NK-92 (cell line): ENCODE results near the gene FAM76B.
"Not testable (repeated sequence)": the region's sequence is repeated elsewhere in the genome, so short reads cannot be mapped to it uniquely, and the experiment has no call there.

Source experiments
- DNase-seq: peaks from one replicate; lab custom pipeline; 2025; ENCODE audit not compliant: unreplicated experiment; lab: John Stamatoyannopoulos, UW

FAM76B gene

DNA sequence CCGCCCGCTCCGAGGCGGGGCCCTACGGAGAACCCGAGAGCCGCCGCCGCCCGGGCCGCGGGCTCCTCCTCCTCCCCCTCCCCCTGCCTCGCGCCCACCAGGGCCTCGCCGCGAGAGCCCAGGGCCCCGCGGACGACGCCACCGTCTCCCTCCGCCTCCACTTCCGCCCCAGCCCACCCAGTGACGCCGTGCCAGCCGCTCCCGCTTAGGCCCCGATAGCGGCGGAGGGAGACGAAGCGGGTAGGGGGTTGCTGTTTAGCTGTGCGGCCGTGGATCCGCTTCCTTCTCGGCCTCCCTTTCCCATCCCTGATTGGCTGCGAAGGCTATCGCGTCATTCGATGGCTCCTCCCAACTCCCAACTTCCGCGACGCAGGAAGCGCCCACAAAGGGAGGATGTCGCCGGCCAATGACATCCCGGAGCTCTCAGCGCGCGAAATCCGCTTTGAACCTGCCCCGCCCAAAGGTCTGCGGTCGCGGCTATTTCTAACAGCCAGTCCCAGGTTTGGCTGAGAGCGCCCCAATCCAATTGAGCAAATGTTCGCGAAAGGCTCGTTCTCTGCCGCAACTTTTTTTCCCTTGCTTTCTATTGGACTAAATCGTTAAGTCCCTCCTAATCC lies at the start of gene FAM76B:
TSS of gene FAM76B (minus strand) at position 277 of the 617 bp plus-strand sequence. CDS start 304 bp downstream, outside the sequence.
- DNase-seq = peak; percentile 94

DNA sequence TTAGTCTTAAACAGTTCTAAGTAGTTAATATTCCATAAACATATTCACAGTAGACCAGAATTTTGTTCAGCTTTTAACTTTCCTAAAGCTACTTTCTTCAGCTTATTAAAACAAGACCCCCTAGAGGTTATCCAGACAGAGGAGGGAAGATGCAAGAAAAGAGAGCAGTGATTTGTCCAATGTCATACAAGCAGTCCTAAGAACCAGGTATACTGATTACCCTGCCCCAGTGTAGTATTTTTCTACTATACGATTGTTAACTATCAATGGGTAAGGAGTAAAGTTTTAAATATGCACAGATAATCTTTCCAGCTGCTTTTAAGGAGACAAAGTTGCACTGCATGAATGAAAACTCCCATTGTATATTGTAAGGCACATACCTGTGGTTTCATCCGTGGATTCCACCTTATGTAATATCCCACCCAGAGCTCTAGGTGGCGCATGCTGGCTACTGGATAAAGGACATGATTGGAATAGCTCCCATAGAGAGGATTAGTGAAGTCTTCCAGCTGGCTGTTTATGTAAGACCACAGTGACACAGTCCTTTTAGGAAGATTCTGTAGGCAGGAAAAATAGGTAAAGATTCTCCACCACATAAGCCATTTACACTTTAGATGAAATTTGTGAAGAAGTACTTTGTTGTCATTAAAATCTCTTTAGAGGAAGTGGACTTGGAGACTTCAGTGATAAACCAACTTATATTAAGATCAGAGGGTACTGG lies 46.3 kb upstream of the FAM76B start:
- no peak for DNase-seq

DNA sequence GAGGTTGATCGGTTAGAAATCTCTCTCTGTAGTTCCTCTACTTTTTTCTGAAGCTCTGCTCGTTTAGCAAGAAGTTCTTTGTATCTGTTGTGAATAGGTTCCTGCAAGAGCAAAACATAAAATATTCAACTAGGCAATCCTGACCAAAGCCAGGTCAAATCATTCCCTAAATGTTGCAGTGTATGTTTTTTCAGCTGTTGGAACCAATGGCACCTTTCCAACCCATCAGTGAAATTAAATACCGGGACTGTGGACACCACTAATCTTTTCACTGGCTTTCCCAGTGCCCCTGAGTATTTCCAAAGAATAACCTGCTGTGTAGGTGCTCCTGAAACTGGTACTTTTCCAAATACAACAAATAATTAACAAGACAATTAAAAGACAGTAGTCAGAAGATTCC lies 45.8 kb upstream of the FAM76B start:
- no peak for DNase-seq

DNA sequence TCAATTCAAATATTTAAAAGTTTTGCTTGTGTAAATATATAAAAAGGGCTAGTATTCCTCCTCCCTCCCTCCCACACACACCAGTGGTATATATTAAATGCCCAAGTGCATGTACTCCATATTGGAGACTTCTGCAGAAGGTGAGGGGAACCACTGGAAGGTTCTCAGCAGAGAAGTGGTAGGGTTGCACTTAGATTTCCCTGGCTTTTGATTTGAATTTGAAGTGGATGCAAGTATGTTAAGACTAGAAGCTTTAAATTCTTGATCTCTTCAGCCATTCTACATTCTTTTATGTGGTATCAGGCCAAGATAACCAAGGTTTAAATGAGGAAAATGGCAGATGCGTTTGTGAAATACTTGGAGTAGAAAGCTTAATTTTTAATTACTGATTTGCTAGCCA lies 43.8 kb upstream of the FAM76B start:
- DNase-seq = no peak

DNA sequence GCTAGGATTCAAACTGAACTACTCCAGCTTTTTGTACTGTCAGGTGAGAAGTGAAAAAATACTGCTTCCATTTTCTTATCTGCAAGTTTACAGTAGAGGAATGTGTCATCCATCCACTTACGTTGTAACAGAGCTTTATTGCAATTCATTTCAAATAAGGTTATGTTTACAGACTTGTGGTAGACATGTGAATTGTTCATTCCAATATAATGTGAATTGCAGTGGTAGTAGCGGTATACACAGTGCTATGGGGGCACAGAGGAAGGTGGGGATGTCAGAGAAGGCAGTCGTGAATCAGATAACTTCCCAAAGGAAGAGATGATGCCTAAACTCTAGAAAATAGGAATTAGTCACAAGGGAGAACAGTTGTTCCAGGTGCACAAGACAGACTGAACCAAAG lies 43.2 kb upstream of the FAM76B start:
- DNase-seq = no peak

DNA sequence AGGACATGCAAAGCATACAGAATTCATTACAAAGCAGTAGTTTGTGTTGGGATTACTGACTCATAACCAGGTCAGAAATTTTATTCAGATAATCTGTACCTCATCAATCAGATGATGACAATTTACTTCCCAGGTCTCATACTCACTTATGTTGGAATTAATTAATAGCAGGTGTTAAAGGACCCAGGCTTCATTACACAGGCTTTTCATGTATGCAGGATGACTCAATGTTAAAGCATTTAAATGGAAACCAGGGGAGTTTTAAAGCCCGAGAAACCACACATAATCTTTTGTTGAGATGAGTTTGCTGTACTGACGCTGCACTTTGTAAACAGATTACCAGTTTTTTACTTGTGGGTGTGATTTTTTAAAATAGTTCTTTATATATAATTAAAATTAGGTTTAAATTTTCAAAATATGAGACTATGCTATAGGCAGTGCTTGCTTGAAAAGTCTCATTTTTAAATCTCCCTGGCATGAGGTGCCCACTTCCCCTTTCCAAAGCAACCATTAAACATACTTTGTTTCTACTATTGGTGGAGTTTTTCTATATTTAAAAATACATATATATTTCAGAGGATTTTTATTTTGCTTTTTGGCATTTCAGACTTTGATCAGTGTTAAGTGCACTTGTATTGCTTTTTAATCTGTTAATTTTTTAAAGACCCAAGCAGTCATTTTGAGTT lies 41.8 kb upstream of the FAM76B start:
- DNase-seq = no peak

DNA sequence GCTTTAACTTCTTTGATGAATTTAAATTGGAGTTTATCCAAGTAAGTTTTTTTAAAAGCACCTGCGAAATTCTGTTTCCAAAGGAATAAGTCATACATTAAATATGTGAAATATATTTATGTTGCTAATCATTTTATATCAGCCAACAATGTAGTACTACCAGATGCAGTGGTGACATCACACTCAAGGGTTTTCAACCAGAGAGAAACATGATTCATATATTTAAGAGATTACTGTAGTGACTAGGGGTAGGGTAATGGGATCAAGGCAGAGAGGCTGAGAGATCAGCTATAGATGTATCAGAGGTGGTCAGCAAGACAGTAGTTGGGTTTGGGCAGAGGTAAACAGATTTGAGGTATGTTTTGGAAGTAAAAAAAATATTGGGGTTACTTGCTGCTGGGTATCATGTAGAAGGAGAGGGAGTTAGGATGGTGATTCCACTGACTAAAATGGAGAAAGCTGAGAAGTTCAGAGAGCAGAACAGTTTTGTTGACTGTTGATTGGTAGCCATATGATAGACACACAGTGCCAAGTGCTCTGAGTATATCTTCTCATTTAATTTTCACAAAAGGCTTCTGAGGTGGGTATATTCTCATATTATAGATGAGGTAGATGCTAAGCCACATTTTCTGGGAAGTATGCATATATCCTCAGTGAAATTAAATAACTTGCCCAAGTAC lies 40.1 kb upstream of the FAM76B start:
- DNase-seq = no peak

DNA sequence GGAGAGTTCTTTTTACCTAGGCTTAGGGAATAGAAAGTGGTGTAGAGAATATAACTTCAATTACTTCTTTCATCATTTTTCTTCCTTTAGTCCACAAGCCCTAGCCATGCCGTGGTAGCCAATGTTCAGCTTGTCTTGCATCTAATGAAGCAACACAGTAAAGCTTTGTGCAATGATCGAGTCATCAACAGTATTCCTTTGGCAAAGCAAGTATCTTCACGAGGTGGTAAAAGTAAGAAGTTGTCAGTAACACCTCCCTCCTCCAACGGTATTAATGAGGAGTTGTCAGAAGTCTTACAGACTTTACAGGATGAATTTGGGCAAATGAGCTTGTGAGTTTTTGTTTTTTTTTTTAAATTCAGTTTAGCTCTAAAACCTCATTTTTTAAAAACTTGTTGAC lies 38.1 kb upstream of the FAM76B start:
- DNase-seq = no peak

DNA sequence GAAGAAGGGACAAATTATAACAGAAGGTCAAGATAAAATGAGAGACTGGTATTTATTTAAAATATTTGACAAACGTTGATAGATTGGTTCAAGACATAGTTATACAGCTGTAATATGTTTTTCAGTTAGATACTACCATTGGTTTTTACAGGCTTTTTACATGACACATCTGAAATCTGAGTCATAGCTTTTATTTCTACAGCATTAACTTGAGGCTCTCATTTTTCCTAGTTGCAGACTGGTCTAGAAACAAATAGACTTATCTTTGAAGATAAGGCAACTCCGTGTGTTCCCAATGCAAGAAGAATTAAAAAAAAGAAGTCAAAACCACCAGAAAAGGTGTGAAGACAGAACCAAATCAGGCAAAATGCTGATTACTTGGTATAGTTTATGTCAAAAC lies 32.1 kb upstream of the FAM76B start:
- DNase-seq = no peak

DNA sequence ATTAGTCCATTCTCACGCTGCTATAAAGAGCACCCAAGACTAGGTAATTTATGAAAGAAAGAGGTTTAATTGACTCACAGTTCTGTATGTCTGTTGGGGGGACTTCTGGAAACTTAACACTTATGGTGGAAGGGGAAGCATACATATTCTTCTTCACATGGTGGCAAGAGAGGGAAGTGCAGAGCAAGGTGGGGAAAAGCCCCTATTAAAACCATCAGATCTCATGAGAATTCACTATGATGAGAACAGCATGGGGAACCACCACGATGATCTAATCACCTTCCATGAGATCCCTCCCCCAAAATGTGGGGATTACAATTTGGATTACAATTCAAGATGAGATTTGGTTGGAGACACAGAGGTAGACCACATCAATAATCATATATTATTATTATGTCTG lies 26.5 kb upstream of the FAM76B start:
- no peak for DNase-seq

DNA sequence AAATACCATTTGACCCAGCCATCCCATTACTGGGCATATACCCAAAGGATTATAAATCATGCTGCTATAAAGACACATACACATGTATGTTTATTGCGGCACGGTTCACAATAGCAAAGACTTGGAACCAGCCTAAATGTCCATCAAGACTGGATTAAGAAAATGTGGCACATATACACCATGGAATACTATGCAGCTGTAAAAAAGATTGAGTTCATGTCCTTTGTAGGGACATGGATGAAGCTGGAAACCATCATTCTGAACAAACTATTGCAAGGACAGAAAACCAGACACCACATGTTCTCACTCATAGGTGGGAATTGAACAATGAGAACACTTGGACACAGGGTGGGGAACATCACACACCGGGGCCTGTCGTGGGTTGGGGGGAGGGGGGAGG lies 21.5 kb upstream of the FAM76B start:
- DNase-seq = not testable (repeated sequence)

DNA sequence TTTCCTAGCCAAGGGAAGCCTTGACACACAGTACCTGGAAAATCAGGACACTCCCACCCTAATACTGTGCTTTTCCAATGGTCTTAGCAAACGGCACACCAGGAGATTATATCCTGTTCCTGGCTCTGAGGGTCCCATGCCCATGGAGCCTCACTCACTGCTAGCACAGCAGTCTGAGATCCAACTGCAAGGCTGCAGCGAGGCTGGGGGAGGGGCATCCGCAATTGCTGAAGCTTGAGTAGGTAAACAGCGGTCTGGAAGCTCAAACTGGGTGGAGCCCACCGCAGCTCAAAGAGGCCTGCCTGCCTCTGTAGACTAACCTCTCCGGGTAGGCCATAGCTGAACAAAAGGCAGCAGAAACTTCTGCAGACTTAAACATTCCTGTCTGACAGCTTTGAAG lies 16.9 kb upstream of the FAM76B start:
- not testable (repeated sequence) for DNase-seq

DNA sequence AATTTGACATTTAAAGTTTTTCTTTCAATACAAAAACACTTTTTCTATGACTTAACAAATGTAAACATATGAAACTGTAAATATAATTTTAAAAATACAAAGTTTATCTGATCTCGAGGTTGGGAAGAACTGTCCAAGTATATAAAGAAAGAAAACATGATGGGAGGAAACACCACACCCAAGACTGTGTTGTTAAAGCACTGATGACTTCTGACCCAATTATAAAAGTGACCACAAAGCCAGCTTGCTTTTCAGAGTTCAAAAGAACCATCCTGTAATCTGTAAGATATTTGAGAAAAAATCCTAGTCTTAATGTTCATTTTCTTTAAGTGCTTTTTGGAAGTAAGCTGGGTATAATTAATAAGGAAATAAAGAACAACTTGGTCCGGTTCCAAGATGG lies 16.3 kb upstream of the FAM76B start:
- DNase-seq = no peak

DNA sequence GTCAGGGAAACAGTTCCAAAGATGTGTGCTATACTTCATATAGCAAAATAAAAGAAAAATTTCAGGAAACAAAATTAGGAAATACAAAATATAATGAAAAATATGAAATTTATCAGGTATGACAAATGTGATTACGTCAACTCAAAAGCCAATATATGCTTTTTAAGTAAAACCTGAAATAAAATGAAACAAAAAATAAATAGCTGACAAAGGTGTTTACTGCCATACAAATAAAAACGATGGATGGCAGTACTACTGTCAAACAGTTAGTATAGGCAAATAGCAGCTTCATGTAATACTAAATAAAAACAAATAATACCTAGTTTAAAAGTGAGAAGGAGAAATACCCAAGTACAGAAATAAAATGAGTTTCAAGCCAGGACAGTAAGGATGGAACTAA lies 14.4 kb upstream of the FAM76B start:
- DNase-seq = no peak

DNA sequence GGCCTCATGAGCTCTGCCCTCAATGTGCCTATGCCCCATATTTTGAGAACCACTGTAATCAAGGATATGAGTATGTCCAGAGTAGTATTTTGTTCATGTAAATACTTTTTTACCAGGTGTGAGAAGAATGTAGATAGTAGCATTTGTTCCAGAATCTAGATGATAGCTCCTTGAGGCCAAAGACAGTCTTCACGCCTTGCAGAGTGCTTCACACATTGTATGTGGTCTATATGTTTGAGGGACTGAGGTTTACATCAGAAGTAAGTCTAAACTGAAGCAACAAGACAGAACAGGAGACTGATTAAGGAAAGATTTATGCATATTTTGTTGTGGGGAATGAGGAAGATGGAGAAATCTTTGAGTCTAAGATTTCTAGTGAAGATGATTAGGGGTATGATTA lies 13.2 kb upstream of the FAM76B start:
- no peak for DNase-seq

DNA sequence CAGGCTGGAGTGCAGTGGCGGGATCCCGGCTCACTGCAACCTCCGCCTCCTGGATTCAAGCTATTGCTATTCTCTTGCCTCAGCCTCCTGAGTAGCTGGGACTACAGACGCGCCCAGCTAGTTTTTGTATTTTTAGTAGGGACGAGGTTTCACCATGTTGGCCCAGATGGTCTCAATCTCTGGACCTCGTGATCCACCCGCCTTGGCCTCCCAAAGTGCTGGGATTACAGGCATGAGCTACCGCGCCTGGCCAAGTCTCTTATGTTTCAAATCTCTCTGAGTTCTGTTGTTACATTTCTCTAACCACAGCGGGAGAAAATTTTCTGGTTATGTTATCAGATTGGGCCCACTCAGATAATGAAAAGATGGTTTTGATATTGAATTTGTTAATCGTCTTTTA lies 10.9 kb upstream of the FAM76B start:
- no peak for DNase-seq

DNA sequence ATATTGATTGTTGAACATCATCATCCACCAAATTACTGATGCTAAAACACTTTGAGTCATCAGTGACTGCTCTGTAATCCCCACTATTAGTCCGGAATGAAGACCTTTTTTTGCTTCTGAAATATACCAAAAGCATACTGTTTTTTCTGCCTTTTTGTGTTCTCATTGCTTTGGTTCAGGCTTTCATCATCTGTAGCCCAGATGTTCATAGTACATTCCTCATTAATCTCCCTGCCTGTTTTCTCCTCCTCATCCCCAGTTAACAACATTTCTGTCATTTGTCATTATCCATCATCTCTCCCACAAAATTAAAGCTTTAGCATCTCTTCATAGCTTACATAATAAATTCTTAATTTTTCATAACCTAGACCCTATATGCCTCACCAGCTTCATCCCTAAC lies 10.0 kb upstream of the FAM76B start:
- no peak for DNase-seq

DNA sequence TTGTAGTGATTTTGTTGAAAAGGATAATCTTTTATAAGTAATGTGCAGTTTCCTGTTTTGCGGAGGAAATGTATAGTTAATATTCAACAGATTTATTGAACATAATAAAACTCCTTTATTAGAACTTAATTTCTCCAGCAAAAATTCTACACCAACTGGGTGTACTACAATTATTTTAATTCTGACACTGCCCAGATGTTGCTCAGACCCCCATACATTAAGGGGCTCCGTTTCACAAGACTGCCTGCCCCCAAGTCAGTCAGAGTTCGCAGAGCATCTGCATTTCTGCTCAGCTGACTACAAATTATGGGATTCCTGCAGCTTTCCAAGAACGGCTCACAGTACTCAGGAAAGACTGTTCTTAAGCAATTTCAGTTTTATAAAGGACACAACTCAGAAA lies 6.9 kb upstream of the FAM76B start:
- DNase-seq = no peak

DNA sequence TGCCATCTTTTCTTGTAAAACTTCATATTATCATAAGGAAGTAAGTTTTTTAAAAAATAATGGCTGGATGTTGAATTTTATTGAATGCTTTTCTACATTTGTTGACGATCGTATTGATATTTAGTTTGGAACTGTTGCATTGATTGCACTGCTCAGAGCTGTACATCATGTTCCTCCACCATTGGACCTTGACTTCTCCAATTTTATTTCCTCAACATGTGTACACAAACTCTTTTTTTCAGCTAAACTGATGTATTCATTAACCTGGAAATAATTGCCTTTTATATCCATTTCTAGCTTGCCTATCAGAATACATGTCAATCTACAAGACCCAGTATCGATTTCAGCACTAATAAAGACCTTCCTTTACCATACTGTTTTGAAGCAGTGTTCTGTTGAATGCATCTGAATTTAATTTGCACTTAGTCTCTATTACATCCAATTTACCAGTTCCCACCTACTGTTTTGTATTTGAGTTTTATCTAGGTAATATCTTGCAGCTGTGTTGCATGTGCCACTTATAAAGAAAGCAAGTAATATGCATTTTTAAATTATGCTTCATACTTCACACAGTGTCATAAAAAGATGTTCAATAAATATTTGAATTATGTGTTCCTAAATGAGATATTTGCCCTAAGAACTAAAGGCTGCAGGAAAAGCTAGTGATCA lies 6.2 kb upstream of the FAM76B start:
- no peak for DNase-seq

DNA sequence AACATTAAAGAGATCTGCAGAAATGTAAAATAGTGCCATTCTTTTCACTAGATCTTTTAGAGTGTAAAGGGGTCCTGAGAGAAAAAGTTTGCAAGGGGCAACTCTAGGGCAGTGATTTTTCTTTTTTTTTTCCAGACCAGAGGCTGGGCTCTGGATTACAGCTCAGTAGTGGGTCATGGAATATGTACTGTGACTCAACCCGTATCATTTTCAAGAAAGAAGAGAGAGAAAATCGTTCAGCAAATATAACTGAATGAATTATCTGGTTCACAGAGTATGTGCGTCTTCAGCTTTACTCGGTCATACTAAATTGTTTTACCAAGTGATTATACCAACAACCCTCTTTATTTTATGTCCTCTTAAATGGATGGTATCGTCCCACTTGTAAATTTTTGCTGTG lies 4.5 kb upstream of the FAM76B start:
- DNase-seq = no peak

DNA sequence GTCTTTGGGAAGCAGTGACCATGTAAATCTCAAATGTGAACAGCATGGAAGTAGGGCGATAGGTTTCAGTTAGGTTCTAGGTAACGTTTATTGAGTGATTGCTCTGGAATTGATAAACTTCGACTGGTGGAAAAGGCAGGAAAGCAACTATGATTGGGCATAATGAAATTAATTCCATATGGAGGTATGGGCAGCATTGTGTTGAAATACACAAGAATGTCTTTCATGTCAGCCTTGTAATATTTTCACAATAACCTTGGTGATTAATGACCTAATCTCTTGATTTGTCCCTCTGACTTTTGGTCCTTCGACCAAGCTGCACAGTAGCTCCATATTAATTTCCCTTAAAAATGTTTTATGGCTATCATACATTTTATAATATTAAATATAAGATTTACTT lies 3.5 kb upstream of the FAM76B start:
- no peak for DNase-seq
